ENCODE measurements around the gene RADX. TPM values are rescaled to one million over a fixed set of nuclear protein-coding genes. Genes with fewer than 3 reads are reported as not detected.
A peak's percentile ranks its signal among the peaks of the same experiment; 100 is the strongest.

The RADX gene
- total RNA-seq, 1 donor = 7.5 TPM

DNA sequence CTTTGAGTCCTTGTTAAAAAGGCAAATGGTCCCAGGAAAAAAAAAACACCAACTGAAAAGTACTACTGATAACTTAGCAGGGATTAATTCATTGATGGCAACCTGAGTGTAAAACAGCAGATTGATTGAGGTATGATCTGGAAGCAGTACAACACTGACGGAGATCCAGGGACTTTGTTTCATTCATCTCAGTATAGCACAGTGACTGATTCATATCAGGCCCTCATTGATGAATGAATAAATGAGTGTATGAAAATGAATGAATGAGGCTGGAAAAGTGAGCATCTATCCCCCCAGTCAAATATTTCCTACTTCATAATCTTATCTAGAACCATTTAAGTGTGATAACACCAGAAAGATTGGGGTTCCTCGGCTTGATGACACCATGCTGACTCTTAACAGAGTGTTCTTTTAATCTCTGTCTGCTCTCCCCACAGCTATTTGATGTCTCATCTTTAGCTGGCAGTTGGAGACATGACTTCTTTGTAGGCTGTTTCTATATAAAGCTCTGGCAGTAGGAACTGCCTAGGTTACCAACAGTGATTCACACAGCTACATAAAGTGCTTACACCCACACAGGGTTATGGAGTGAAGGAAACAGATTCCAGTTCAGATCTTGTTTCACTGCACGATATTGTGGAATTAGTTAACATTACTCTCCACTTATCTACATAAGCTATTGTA is 96.1 kb downstream of the RADX start:
- no peak overlapping the region for H3K4me3 ChIP-seq (ENCODE audit: low read depth, low read length)
- peak; percentile 90 for DNase-seq (ENCODE audit: low read depth)
- TF ChIP-seq, protein P1, sequence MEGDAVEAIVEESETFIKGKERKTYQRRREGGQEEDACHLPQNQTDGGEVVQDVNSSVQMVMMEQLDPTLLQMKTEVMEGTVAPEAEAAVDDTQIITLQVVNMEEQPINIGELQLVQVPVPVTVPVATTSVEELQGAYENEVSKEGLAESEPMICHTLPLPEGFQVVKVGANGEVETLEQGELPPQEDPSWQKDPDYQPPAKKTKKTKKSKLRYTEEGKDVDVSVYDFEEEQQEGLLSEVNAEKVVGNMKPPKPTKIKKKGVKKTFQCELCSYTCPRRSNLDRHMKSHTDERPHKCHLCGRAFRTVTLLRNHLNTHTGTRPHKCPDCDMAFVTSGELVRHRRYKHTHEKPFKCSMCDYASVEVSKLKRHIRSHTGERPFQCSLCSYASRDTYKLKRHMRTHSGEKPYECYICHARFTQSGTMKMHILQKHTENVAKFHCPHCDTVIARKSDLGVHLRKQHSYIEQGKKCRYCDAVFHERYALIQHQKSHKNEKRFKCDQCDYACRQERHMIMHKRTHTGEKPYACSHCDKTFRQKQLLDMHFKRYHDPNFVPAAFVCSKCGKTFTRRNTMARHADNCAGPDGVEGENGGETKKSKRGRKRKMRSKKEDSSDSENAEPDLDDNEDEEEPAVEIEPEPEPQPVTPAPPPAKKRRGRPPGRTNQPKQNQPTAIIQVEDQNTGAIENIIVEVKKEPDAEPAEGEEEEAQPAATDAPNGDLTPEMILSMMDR (IDR thresholded peaks at IDR 0.05; ENCODE audit: insufficient read depth, low read length) = no peak

- no peak for DNase-seq (ENCODE audit: low read depth)
- TF ChIP-seq, protein P1 (IDR thresholded peaks at IDR 0.05; ENCODE audit: insufficient read depth, low read length) = no peak
- no peak overlapping the region for H3K4me3 ChIP-seq (ENCODE audit: low read depth, low read length)
Observed at GRCh38 chrX:106710771-106711170, 99.0 kb downstream of the RADX start.

DNA sequence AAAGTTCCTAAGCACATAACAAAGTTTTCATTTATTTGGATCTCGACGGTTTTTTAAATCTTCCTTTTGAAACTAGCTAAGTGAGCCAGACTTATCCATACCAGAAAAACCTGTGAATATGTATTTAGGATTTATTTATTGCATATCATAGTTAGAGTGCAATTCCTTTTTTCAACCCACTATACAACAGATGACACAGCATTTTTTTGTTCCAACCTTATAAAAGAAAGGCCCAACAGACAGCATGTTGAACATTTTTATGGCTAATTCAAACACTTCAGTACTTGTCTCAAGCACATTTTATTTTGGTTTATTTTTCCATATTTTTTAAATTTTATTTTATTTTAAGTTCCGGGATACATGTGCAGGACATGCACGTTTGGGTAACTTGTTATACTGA is 99.6 kb downstream of the RADX start:
- TF ChIP-seq, protein P1 (IDR thresholded peaks at IDR 0.05; ENCODE audit: insufficient read depth, low read length) = no peak
- H3K4me3 ChIP-seq (ENCODE audit: low read depth, low read length) = no peak overlapping the region
- DNase-seq (ENCODE audit: low read depth) = no peak

DNA sequence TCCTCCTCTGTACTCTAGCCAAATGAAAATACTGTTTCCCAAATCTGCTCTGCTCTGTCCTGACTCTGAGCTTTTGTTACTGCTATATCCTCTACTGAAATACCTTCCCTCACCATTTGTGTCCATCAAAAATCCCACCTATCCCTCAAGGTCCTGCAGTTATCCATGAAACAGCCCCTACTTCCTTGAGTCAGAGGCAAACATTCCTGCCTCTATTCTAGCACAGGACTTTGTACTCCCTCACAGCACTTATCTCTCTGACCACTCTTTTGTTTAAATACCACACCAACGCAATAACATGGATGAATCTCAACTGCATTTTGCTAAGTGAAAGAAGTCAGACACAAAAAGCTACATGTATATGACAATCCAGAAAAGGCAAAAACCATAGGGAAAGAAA is 104.2 kb downstream of the RADX start:
- DNase-seq (ENCODE audit: low read depth) = no peak
- TF ChIP-seq, protein P1 (IDR thresholded peaks at IDR 0.05; ENCODE audit: insufficient read depth, low read length) = no peak
- H3K4me3 ChIP-seq (ENCODE audit: low read depth, low read length) = no peak overlapping the region

- no peak for DNase-seq (ENCODE audit: low read depth)
- H3K4me3 ChIP-seq (ENCODE audit: low read depth, low read length) = no peak overlapping the region
- TF ChIP-seq, protein P1 (IDR thresholded peaks at IDR 0.05; ENCODE audit: insufficient read depth, low read length) = no peak
Observed at GRCh38 chrX:106716463-106716862, 104.7 kb downstream of the RADX start.

GRCh38 chrX:106718709-106719108 is 106.9 kb downstream of the RADX start:
- no peak overlapping the region for H3K4me3 ChIP-seq (ENCODE audit: low read depth, low read length)
- DNase-seq (ENCODE audit: low read depth) = no peak
- TF ChIP-seq, protein P1 (IDR thresholded peaks at IDR 0.05; ENCODE audit: insufficient read depth, low read length) = no peak

GRCh38 chrX:106725931-106726330 is 114.2 kb downstream of the RADX start:
- DNase-seq (ENCODE audit: low read depth) = no peak
- TF ChIP-seq, protein P1 (IDR thresholded peaks at IDR 0.05; ENCODE audit: insufficient read depth, low read length) = no peak
- H3K4me3 ChIP-seq (ENCODE audit: low read depth, low read length) = peak overlapping the region; percentile 75

All from fibroblast of the aortic adventitia (primary cell).